VCaP (cell line): Measurements from ENCODE around the gene ZSWIM6.
"Not testable (repeated sequence)": the region's sequence is repeated elsewhere in the genome, so short reads cannot be mapped to it uniquely, and the experiment has no call there.

Experiments used
- H3K27ac ChIP-seq: fragments of 450-650 bp; 2 replicates; pipeline ENCODE4 v1.5.1; 2017
- TF ChIP-seq, protein P1 (sequence below): fragments of 450-650 bp; conservative IDR thresholded peaks from 2 replicates; pipeline ENCODE4 v1.5.1; 2017; ENCODE audit warnings: mild to moderate bottlenecking, moderate library complexity

The ZSWIM6 gene

DNA sequence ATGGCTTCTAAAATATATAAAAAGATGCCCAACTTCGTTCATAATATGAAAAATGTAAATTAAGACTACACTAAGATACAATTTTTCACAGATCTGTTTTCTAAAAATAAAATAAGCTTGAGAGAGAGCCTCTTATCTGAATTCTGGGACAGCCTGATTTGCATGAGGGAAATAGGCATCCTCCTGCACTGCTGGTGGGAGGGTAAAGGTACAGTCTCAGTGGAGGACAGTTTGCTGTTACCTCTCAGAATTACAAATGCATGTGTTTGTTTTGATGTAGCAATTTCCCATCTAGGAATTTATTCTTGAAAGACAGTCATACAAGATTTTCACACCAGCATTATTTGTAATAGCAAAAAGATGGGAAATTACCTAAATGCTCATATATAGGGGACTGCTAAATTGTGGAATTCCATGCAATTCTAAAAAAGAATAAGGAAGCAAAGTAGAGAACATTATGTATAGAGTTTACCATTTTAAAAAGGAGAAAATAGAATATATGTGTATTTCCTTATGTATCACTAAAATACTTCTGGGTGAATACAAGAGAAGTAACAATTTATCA, 75.7 kb downstream of the ZSWIM6 start:
- TF ChIP-seq, protein P1, sequence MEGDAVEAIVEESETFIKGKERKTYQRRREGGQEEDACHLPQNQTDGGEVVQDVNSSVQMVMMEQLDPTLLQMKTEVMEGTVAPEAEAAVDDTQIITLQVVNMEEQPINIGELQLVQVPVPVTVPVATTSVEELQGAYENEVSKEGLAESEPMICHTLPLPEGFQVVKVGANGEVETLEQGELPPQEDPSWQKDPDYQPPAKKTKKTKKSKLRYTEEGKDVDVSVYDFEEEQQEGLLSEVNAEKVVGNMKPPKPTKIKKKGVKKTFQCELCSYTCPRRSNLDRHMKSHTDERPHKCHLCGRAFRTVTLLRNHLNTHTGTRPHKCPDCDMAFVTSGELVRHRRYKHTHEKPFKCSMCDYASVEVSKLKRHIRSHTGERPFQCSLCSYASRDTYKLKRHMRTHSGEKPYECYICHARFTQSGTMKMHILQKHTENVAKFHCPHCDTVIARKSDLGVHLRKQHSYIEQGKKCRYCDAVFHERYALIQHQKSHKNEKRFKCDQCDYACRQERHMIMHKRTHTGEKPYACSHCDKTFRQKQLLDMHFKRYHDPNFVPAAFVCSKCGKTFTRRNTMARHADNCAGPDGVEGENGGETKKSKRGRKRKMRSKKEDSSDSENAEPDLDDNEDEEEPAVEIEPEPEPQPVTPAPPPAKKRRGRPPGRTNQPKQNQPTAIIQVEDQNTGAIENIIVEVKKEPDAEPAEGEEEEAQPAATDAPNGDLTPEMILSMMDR: no peak
- no peak overlapping the region for H3K27ac ChIP-seq

DNA sequence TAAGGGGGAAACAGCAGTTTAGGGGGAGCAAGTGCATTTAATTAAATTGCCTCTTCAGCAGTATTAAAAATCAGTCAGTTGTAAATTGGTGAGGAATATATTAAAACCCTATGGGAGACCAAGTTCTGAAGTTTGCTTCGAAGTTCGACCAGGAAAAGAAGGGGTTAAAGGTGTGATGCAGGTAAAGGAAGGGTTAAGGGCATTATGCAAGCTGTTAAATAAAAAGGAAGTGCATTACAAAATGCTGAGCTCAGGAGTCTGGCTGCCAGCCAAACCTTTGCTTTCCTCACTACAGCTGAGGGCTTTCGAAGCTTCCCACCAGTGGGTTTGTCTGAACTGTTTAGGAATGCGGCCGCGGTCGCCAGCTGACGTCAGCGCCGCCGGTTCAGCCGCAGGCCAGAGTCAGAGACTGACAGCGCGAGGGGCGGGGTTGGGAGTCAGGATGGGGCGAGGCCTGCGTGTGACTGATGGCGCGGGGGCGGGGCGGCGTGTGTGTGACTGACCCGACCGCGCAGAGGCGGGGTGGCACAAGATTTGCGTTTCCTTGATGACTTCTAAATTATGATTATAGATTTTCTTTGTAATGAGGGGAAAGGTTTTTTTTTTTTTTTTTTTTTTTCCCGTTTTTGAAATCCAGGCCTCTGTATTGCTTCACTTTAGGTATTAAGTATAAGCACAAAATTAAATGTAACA, 76.6 kb downstream of the ZSWIM6 start:
- TF ChIP-seq, protein P1: no peak
- no peak overlapping the region for H3K27ac ChIP-seq

DNA sequence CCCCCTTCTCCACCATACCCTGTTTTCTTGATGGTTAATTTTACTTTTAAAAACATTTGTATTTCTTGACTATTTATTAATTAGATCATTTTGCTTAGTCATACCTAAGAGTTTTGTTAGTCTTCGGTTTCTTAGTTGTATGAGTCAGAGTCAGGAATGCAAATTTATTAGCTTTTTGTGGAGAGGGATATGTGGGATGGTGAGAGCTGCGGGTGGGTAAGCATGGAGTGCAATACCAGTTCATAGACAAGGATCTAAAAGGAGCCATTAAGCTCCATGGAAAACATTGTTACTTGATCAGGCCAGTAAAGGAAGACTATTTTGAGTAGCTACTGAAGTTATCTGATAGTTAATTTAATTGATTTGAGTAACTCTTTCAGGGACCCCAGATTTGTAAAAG, 77.5 kb downstream of the ZSWIM6 start:
- no peak overlapping the region for H3K27ac ChIP-seq
- TF ChIP-seq, protein P1: no peak

- TF ChIP-seq, protein P1: no peak
- H3K27ac ChIP-seq: no peak overlapping the region
These were observed 78.8 kb downstream of the ZSWIM6 start for GRCh38 chr5:61410811-61411210.

- TF ChIP-seq, protein P1: no peak
- H3K27ac ChIP-seq: no peak overlapping the region
These were observed 80.3 kb downstream of the ZSWIM6 start for GRCh38 chr5:61412361-61412760.

DNA sequence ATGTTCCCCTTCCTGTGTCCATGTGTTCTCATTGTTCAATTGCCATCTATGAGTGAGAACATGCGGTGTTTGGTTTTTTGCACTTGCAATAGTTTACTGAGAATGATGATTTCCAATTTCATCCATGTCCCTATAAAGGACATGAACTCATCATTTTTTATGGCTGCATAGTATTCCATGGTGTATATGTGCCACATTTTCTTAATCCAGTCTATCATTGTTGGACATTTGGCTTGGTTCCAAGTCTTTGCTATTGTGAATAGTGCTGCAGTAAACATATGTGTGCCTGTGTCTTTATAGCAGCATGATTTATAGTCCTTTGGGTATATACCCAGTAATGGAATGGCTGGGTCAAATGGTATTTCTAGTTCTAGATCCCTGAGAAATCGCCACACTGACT, 81.1 kb downstream of the ZSWIM6 start:
- not testable (repeated sequence) for H3K27ac ChIP-seq

- no peak overlapping the region for H3K27ac ChIP-seq
- TF ChIP-seq, protein P1: no peak
These were observed 82.7 kb downstream of the ZSWIM6 start for GRCh38 chr5:61414806-61415205.

DNA sequence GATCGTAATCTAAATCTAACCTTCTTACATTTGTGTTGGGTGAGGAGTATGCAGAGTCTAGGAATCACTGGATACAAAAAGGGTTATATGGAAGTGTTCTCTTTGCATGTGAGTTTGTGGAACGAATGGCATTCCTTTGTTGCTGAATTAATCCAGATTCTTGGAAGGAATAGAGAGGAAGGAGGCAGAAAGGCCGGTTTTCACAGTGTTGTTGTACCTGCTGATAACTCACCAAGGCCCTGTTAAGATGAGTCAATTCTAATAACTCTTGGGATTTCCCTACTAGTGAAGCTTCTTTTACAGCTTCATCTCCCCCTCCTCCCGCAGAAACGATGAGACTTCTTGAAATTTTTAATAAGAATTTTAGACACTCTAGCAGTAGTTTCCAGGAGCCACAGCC, 84.0 kb downstream of the ZSWIM6 start:
- TF ChIP-seq, protein P1: no peak
- no peak overlapping the region for H3K27ac ChIP-seq
